Frontal cortex (tissue), 4 donors: ENCODE results near the gene BRAF. TPM values are rescaled to one million over a fixed set of nuclear protein-coding genes. Genes with fewer than 3 reads are reported as not detected.
"Not testable (repeated sequence)": the region's sequence is repeated elsewhere in the genome, so short reads cannot be mapped to it uniquely, and the experiment has no call there.

Source experiments
- DNase-seq, 2 donors: peaks; one replicate each; pipeline ENCODE4 v3.0.0; 2012; ENCODE audit warnings: low spot score in 2 of 2
- FAIRE-seq: peaks from 2 replicates; lab custom pipeline; 2012; peaks lifted over from hg19 to GRCh38; lab: Jason Lieb, UNC
- total RNA-seq: library from RNA; depleted of rRNA; stranded (reverse); fragments of >200 nt; gene quantifications from one replicate; pipeline ENCODE4 v1.2.3, GENCODE V29; 2014
- donor health status: control.
- donor health status: control.
- donor health status: control.

The BRAF gene
- total RNA-seq, 1 donor from 2014 or later = 95.4 TPM

DNA sequence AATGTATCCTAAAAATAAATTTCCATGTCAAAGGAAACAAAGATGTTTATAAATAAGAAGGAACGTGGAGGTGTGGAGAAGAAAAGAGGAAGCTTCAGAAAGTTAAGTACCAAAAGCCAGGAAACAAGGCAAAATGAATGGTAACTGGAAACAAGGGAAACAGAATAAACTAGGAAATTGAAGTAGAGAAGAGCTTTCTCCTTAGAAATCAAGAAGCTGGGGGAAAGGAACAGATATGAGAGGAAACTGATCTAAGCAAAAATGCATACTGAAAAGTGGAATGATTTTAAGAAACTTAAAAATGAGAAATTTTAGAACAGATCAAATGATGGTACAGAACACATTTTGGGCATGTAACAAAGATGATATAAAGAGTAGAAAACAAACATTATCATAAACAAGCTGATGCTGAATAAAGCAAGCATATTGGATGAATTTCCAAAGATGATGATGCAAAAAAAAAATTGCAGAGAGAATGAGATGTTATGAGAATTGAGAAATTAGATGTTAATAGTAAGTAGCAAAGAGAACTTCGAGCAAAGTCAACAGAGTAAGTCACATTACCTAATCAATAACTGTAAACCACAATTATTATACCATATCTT lies 1.9 kb downstream of the BRAF start:
- no peak for FAIRE-seq
- DNase-seq = no peak

- DNase-seq (no peak), FAIRE-seq (no peak)
These were observed 4.0 kb downstream of the BRAF start for GRCh38 chr7:140920745-140921144.

DNA sequence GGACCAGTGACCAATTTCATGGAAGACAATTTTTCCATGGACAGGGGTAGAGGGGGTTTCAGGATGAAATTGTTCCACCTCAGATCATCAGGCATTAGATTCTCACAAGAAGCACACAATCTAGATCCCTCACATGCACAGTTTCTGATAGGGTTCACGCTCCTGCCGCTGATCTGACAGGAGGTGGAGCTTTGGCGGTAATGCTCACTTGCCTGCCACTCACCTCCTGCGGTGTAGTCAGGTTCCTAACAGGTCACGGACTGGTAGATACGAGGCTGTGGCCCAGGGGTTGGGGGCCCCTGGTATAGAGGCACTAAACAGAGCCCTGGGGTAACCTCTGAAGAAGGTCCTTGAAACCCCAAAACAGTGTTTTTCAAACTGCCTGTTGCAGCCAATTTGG lies 6.5 kb downstream of the BRAF start:
- FAIRE-seq (no peak), DNase-seq (no peak)

DNA sequence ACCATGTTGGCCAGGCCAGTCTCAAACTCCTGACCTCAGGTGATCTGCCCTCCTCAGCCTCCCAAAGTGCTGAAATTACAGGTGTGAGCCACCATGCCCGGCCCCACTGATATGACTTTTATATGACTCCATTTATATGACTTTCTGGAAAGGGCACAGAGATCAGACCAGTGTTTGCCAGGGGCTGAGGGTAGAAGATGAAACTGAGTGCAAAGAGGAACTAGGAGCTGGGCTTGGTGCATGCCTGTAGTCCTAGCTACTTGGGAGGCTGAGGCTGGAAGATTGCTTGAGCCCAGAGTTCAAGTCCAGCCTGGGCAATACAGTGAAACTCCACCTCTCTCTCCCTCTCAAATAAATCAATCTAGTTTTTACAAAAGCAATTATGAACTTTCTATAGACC lies 7.5 kb downstream of the BRAF start:
- DNase-seq (no peak), FAIRE-seq (no peak)

DNA sequence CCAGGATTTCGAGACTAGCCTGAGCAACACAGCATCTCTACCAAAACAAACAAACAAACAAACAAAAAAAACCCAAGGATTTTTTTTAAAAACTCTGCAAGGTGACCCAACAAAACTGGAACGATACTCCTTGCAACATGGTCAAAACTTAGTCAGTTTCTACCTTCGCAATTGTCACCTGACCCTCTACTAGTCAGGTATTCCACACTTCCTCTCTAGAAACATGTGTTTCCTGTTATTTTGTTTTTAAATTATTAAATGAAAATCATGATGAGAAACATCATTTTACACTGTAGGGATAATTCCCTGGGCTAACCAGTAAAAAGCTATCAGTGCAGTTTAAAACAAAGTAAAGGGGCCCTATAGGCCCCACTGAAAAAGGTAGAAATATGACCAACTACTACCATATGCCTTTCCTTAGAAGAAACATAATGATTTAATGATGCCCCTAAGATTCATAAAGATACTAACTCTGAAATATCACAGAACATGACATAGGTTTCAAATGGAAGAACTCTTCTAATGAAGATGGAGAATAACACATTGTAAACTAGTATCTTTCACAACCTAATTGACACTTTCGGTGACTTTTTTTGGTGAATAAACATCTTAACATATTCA lies 8.7 kb downstream of the BRAF start:
- FAIRE-seq = no peak
- no peak for DNase-seq

DNA sequence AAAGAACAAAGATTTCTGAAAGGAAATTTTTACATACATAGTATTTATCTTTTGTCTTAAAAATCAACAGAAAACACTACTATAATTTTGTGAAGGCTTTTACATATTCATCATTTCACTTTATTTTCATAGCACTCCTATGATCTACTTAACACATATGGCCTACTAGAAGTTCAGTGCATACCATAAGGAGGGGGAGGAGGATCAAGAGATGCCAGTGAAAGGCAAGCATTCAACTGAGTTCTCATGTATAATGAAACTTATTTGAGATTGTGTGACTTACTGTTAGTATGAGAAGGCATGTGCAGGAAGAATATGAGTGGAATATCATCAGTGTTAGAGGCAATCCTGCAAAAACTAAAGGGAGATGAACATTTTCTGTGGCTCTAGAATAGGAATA lies 10.6 kb downstream of the BRAF start:
- DNase-seq = no peak
- FAIRE-seq = no peak

DNA sequence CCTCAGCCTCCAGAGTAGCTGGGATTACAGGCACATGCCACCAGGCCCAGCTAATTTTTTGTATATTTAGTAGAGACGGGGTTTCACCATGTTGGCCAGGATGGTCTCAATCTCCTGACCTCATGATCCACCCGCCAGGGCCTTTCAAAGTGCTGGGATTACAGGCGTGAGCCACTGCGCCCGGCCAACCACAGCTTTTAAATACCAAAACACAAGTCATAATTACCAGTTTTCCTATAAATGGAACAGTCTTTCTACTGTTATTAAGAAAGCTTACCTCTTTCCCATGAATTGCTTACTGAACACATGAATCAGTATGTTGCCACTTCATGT lies 11.2 kb downstream of the BRAF start:
- not testable (repeated sequence) for FAIRE-seq, DNase-seq

GRCh38 chr7:140911746-140912145 lies 13.0 kb downstream of the BRAF start:
- FAIRE-seq (no peak), DNase-seq (no peak)

DNA sequence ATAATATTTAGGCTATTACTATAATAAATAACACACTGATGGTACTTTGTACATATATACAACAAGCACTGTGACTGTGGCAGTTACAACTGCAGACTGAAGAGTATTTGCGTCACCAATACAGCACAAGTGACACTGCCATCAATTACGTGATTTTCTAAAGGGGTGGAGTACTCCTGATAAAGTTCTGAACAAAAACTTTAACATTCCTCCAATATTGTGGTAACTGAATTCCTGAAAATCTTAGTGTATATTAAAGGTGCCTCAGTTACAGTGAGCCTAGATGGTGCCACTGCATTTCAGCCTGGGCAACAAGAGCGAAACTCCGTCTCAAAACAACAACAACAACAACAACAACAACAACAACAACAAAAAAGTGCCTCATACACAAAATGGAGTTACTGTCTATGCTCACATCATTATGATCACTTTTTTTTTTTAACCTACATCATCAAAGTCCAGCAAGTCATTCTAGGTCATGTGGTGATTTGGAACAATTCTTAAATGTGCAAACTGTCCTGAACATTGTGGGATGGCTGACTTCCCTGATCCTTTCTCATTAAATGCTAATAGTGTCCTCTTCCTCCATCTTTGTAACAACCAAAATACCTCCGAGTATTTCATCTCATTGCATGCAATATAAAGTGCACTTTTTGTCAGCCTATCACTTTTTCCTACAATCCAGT lies 15.1 kb downstream of the BRAF start:
- no peak for DNase-seq
- no peak for FAIRE-seq

DNA sequence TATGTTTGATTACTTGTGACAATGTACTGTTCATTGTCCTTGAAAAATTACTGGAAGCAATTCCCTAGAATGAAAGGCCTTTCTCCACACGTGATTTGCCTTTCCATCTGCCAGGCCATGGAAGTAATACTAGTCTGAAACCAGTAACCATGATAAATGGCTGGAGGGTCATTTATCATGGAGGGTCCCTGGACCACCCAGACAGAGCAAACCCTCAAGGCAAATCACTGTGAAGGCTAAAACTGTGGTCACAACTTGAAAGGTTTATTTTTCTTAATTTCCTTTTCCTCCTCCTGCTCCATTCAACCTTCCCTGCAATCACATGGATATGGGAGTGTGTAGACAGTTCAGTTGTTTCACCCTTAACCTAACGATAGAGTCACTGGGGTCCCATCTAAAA lies 16.4 kb downstream of the BRAF start:
- DNase-seq (no peak), FAIRE-seq (no peak)

DNA sequence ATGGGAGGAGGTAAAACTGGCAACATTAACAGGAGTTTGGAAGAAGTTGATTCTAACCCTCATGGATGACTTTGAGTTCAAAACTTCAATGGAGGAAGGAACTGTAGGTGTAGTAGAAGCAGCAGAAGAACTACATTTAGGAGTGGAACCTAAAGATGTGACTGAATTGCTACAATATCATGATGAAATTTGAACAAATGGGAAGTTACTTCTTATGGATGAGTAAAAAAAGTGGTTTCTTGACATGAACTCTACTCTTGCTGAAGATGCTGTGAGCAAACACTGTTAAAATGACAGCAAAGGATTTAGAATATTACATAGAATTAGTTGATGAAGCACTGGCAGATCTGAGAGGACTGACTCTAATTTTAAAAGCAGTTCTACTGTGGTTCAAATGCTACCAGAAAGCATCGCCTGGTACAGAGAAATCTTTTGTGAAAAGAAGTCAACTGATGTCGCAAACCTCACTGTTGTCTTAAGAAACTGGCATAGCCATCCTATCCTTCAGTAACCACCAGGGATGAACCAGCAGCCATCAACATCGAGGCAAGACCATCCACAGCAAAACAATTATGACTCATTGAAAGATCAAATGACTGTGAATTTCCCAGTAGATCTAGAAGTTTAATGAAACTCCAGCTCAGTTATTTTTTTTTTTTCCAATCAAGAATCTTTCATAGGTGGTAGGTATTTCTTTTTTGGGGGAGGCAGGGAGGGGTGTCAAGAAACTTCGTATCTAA lies 20.8 kb downstream of the BRAF start:
- FAIRE-seq (no peak), DNase-seq (no peak)

GRCh38 chr7:140902303-140902953 lies 22.3 kb downstream of the BRAF start:
- DNase-seq = no peak
- FAIRE-seq = no peak

DNA sequence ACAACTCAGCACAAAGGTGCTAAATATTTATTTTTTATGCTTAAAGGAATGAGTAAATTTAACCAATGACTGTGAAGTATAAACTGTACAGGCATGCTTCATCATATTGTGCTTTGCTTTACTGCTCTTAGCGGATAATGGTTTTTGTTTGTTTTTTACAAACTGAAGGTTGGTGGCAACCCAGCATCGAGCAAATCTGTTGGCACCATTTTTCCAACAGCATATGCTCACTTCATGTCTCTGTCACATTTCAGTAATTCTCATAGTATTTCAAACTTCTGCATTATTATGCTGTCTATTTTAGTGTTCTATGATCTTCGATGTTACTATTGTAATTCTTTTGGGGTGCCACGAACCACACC lies 22.8 kb downstream of the BRAF start:
- FAIRE-seq = no peak
- DNase-seq = no peak

- FAIRE-seq (no peak), DNase-seq (peak; percentile 17 to 18)
These were observed 24.8 kb downstream of the BRAF start for GRCh38 chr7:140899883-140900282.

DNA sequence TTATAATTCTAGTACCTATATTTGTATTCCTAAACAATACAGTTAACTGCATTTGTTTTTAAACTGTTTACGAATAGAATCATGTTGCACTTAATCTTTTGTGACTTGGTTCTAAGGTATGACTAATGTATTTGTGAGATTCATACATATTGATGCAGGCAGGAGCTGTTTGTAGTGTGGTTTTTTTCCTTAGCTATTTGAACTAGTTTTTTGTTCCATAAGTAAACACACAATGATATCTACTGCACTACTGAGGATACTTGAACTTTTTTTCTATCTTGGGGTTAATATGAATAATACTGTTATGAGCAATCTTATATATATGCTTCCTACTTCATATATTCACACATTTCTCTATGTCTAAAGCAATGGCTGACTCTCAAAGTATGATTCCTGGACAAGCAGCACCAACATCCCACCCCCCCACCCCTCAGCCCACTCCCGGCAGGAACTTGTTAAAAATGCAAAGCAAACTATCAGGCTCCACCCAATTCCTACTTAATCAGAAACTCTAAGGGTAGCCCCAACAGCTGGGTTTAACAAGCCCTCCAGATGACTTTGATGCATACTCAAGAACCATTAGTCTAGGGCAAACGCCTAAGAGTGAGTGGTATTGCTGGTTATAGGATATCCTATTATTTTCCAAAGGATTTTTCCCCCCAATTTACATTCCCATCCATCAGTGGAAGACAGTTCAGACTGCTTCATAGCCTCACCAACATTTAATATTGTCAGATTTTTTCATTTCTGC lies 25.8 kb downstream of the BRAF start:
- FAIRE-seq = no peak
- DNase-seq = no peak

DNA sequence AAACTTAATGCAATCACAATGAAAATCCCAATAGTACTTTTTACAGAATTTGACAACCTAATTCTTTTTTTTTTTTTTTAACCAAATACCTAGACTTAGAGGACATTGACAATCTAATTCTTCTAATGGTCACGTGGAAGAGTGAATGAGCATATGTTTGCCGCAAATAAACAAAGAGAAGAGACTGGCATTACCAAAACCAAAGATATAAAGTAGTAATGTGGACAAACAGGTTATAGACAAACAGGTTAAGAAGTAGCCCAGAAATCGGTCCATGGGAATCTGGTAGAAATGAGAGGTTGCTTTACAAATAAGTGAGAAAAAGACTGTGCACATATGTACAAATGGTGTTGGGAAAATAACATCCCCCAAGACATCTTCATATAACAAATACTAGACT lies 27.7 kb downstream of the BRAF start:
- FAIRE-seq (no peak), DNase-seq (no peak)

DNA sequence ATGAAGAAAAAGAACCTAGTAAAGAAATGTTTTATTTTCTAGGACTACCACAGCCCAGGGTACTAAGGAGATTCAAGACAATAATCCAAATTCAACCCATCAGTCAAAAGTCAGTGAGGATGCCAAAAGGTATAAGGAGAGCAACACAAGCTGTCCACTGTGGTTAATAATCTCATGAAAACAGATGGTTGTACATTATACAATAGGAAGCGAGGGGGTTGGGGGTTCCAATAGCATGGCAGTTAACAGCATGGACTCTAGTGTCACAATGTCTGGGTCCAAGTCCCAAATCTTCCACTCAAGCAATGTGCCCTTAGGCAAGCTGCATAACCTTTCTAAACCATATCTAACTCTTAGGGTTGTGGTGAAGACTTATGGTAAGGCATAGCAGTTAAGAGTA lies 35.1 kb downstream of the BRAF start:
- DNase-seq (no peak), FAIRE-seq (no peak)

- DNase-seq = no peak
- no peak for FAIRE-seq
These were observed 35.6 kb downstream of the BRAF start for GRCh38 chr7:140889150-140889549.

- DNase-seq = no peak
- no peak for FAIRE-seq
These were observed 36.6 kb downstream of the BRAF start for GRCh38 chr7:140888087-140888486.
